NCI-H82 treated with DMSO at 0.1 percent for 48 hours (cell line): ENCODE data around the gene RTN4.

Source experiments
- DNase-seq: peaks from one replicate; lab custom pipeline; 2025; ENCODE audit not compliant: unreplicated experiment; lab: John Stamatoyannopoulos, UW

The RTN4 gene

DNA sequence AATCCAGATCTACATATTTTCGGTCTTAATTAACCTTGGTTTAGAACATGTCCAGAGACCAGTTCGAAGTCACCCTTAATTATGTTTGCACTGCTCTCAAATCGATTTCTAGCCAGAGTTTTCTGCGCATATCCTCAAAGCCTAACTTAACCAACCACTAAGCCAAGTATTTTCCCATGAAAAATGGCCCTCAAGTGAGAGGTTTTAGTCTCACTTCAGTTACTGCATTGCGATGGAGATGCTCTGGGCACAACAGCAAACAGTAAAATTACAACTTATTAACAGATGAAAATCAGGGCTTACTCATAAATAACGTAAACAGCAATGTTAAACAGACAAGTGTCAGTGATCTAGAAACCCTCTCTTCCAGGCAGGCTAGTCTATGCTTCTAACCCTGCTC lies 4.5 kb downstream of the RTN4 start:
- DNase-seq: no peak

DNA sequence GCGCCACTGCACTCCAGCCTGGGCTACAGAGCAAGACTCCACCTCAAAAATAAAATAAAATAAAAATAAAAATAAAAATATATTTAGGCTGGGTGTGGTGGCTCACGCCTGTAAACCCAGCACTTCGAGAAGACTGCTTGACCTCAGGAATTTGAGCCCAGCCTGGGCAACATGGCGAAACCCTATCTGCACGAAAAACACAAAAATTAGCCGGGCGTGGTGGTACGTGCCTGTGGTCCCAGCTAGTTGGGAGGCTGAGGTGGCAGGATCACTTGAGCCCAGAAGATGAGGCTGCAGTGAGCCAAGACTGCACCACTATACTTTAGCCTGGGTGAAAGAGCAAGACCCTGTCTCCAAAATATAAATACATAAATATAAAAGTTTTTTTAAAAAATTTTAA lies 6.4 kb downstream of the RTN4 start:
- DNase-seq: no peak

DNA sequence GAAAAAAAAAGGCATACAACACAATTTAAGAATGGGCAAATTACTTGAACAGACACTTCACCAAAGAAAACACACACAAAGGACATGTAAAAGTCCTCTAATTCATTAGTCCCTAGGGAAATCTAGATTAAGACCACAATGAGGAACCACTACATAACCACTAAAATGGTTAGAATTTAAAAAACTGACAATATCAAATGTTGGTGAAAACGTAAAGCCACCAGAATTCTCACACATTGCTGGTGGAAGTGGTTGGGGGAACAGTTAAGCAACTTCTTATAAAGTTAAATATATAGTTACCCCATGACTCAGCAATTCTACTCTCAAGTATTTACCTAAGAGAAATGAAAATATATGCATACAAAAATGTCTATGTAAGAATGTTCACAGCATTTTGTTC lies 11.8 kb downstream of the RTN4 start:
- DNase-seq: no peak

DNA sequence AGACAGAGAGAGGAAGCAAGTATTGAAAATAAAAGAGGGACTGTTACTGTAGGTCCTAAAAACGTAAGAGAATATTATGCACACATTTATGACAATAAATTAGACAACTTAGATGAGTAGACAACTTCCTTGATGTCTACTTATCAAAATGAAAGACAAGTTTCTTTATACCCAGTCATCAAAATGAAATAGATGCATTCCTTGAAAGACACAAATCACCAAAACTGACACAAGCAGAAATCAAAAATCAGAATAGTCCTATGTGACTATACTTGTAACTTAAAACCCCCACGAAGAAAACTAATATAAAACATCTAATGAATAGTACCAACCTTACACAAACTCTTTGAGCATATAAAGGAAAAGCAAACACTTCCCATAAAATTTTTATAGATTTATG lies 14.5 kb downstream of the RTN4 start:
- no peak for DNase-seq

DNA sequence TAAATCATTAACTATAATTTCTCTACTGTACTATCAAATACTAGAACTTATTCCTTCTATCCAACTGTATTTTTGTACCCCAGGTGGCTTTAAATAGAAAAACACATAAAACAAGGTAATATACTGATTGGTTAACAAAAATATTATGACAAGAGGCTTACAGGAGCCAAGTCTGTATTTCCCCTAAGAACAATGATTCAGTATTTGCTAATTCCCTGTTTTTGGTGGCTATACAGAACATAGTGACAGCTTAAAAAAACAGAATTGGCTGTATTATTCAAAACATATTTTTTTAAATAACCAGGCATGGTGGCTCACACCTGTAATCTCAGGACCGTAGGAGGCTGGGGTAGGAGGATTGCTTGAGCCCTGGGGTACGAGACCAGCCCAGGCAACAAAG lies 16.3 kb downstream of the RTN4 start:
- no peak for DNase-seq

DNA sequence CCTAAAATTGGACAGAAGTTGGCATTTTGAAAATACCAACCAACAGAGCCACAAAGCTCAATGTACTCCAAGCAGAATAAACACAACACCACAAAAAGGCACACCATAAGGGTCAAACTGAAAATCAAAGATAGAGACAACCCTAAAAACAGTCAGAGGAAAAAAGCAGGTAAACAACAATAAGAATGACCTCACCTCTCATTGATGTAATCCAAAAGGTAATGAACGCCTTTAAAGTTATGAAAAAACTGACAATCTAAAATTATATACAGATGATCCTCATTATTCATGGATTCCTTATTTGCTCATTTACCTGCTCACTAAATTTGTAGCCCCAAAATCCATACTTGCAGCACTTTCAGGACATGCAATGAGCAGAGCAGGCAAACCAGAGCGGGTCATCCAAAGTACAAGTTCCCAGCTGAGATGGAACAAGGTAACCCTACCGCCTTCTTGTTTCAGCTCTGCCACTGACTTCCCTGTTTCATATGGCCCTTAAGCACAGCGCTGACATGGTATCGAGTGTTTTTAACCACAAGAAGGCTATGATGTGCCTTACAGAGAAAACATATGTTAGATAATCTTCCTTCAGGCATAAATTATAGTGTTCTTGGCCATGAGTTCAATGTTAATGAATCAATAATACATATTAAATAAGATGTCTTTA lies 17.0 kb downstream of the RTN4 start:
- no peak for DNase-seq

DNA sequence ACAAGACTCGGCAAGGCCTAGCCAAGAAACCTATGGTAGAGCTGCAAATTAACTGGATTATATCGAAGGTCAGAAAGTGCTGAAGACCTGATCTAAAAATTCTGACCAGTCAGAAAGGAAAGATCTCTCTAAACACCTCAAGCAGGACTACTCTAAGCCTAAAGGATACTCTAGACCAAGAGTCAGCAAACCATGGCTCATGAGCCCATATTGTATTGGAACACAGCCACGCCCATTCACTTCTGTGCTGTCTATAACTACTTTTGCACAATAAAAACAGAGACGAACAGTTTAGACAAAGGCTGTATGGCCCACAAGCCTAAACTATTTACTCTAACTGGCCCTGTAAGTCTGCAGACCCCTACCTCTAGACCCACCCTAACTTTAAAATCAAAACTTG lies 18.7 kb downstream of the RTN4 start:
- no peak for DNase-seq

DNA sequence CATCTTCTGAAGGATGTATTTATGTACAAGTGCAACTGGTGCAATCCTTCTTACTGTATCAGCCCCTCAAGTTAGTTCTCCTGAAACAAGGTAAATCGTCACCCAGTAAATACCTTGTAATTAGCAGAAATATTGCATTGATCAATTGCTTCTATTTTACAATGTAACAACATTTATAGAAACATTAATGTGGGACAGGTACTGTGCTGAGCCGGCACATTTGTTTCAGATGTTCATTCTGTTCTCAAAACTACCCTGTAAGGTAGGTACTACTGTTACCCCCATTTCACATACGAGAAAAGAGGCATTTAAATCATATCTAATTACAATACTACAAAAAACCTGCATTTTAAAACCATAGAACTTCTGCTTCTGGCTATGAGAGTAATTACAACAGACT lies 19.5 kb downstream of the RTN4 start:
- DNase-seq: no peak

DNA sequence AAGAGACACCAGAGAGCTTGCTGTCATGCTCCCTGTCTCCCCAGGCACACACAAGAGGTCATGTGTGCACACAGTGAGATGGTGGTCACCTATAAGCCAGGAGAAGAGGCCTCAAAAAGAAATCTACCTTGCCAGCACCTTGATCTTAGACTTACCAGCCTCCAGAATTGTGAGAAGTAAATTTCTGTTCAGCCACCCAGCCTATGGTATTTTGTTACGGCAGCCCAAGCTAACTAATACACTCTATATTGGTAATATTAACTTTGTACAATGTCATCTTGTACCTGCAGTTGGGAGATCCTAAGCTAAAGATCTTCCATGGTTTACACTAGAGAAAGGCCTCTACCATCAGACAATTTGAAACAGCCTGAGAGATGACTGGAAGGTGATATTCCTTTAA lies 21.2 kb downstream of the RTN4 start:
- DNase-seq: no peak

DNA sequence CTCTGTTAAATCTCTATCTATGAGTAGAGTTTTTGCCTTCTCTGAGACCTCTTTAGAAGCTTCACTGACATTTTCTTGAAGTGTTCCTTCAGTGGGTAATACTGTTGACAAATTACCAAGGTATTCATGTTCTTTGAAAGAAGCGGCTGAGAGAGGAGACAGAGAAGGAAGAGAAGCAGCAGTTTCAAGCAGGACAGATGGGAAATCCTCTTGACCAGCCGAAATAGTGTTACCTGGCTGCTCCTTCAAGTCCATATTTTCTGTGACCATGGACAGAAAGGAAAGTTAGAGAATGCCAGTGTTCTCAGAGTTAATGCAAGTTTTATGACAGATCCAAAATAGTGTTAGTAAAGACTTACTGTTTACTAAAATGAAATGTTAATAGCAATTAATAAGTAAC lies 23.0 kb downstream of the RTN4 start:
- no peak for DNase-seq

DNA sequence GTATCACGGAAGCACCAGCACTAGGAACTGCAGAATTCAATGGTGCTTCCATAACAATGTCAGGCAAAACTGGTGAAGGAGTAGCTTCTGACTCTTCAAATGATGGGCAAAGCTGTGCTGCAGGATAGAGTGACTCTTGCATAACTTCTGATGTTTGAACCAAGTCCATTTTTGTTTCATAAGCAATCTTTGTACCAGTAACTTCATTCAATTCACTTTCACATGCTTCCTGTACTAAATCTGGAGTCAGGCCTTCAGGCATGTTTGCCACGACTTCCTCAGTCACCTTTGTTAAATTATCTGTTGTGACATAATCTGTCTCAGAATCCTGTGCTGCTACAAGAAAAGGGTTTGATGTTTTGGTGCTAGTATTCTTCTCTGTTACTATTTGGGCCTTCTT lies 24.0 kb downstream of the RTN4 start:
- DNase-seq: no peak

DNA sequence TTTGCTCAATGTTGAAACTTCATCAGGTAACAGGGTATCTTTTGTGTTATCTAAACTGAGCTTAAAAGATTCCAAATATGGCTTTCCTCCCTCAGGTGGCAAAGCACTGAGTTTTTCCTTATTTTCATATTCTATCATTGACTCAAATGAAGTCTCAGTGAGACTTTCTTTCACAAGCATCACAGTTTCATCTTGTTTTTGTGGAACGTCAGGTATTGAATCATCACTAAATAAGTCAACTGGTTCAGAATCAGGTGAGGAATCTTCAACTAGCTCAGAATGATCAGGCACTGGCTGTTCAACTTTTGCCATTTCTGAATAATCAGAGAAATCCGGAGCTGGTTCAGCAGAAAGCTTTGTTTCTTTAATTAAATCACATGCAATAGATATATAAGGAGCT lies 24.6 kb downstream of the RTN4 start:
- DNase-seq: no peak

DNA sequence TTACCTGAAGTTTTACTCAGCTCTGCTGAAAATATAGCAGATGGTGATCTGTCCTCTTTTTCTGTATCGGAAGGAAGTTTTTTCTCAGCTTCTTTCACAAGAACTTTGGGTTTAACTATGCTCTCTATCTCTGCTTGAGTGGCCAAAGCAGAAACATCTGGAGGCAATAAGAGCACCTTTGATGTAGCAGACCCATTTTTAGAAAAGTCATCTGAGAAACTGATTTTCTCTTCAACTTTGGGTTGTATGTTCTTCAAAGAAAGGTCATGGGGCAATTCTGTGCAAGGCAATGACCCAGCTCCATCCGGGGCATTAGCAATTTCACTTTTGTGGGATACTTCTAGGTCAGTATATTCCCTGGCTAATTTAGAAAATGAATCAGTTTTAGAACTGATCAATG lies 25.2 kb downstream of the RTN4 start:
- no peak for DNase-seq

DNA sequence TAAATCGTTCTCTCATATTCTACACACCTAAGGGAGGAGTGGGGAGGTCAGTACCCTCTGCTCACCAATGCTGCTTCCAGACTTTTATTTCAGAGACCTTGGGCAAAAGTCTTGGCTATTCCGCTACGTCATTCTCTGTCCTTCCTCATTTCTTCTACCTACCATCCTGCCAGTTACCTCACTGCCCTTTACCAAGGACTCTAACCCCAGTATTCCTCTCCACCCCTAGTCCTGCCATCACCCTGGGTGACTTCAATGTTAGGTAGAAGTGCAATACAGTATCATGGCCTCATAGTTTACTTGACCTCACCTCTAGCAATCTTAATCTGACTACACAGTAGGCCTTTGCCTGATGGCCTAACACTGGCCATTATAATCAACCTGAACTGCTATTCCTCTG lies 27.8 kb downstream of the RTN4 start:
- no peak for DNase-seq

DNA sequence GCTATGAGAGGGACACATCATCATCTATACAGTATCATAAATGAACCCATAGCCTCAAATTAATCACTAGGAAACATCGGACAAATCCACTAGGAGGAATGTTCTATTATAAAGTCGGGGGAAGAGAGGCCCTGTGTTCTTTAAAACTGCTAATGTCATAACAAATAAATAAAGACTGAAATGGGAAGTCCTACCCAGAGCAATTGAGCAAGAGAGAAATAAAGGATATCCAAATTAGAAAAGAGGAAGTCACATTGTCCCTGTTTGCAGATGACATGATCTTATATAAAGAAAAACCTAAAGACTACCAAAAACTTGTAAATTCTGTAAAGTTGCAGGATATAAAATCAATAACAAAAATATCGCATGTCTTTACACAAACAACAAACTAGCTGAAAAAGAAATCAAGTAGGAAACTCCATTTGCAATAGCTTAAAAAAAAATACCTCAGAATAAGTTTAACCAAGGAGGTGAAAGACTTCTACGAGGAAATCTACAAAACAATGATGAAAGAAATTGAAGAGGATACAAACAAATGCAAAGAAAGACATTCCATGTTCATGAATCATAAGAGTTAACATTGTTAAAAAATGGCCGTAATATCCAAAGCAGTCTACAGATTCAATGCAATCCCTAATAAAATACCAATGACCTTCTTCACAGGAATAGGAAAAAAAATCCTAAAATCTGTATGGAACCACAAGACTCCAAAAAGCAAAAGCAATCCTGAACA lies 30.6 kb downstream of the RTN4 start:
- DNase-seq: no peak

DNA sequence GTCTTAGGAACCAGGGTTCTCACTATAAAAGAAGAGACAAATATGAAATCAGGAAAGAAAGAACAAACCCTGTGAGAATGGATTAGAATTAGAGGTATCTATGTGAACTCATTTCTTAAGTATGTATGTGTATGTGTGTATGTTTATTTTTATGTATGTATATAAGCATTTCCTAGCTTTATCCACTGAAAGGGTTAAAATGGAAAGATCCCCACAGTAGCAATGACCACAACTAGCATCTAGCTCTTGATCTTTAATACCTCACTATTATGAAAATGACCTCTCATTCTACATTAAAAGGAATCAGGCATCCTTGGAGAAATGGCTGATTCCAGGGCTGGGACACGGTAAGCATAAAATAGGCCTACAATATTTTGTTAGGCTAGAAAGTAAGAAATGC lies 31.6 kb downstream of the RTN4 start:
- no peak for DNase-seq

DNA sequence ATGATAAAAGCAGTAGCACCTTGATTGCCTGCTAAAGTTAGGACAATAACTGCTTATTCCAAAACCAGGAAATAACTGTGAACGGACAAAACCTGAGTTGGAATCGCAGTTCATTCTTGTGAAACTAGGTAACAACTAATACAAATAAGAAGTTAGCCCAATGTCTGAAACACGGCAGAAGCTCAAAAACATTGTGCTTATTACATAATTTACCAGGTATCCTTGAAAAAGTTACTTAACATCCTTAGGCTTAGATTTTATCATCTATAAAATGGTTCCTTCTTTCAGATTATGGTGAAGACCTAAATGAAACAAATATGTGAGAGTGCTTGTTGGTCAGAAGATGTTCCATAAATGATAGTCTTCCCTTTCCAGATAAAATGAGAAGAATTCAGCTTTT lies 32.4 kb downstream of the RTN4 start:
- DNase-seq: no peak

DNA sequence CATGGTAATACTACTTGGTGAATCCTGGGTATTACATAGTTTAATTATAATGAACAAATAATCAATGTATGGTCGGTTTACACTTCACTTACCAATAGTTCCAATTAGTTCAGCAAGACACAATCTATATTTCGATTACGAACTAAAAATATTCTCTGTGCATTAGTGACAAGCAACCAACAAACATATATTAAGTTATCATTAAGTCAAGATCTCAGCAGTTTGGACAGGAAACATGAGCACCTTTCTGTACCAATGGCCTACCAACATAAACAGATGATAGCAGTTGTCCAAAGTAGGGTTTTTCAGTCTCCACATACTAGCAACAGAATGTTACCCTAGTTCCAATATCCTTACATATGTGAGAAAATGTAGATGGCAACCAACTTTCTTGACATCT lies 32.8 kb downstream of the RTN4 start:
- no peak for DNase-seq

DNA sequence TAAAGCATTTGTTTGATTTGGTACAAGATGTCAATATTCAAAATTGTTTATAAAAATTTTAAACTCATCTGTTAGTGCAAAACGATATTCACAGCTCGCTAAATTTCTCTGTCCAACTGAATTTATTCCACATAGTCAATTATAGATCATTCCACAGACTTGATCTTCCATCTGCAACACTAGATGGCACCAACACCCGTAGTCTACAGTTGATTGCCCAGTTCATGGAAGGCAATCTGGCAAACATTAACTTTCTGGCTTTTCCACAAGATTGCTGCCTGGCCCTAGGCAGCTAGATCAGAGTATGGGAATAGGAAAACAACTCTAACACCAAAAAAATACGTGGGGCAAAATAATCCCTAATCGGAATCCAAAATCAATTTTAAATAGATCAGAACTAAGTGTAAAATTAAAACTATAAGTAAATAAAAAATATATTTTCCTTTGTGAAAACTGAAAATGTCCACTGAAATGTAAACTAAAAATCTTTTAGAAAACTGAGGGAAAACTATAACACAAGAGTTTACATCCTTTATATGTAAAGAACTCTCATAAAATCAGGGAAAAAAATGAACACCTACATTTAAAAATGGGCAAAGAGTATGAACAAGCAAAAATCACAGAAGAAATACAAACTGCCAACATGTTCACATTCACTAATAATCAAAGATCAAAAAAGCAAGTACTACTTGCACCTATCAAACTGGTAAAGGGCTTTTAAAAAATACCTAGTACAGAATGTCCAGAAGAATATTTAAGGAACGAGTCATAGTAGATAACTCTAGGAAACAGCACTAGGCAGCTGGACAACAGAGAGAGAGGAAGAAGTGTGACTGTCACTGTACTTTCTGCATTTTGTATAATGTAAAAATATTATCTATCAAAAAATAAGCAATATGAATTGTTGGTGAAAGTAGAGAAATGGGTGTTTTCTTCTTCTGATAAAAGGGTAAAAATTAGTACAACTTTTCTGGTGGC lies 35.0 kb downstream of the RTN4 start:
- peak; percentile 28 for DNase-seq

DNA sequence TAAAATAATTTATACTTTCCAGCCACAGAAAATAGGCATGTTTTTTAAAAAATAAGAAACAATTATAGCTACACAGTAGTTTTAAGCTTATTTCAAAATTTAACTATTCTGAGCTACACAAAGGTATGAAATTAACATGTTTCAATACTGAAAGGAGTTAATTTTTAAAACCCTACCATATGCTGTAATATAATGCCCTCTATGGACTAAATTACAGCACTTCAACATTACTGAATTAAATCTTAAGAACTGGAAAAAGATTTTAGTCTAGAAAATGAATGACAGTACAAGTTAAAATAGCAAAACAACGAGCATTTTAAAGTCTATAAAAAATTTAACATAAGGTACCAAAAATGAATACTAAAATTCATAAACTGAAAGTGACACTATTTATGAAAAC lies 36.3 kb downstream of the RTN4 start:
- no peak for DNase-seq

DNA sequence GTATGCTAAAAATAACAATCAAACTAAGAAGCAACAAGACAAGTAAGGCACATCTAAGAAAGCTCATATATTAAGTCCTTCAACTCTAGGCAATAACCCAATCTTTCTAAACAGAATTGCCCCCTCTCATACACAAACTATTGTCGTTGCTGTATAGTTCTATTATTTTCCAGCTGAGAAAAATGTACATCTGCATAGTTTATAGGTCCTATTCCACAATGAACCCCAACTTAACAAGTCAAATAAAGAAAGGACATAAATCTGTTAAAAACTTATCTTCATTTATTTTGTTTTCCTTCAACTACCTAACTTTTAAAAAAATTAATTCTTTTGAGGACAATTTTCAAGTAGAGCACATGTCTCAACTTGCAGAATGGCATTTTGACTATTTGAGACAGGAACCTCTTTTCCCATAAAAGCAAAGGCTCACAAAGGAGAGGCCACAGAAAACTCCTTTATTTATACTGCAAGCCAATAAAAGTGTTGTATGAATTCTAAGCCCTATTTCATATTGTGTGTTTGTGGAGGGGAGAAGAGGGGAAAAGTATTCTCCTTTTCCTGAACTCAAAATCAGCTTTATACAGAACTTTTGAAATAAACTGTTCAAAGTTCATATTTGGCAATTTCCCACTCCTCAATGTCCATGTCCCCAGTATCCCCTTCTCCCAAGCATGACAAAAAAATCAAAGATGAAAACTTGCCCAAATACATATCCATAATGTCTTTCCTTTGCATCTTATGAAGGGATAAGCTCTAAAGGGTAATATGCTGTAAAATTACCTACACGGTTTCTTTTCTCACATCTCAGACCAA lies 37.4 kb downstream of the RTN4 start:
- DNase-seq: no peak
